ENCODE results near the gene CPNE2. TPM values are rescaled to one million over a fixed set of nuclear protein-coding genes. Genes with fewer than 3 reads are reported as not detected.

The CPNE2 gene
- total and polyA plus RNA-seq, 2 of the 8 experiments (the other 6 are each of a cell fraction or from before 2014, with no cell fraction given): 10.6 to 39.5 TPM

- Histone ChIP-seq H2AFZ (ENCODE audit: low read length) (no peak overlapping the region), H2BK15ac (ENCODE audit: low read length) (no peak overlapping the region), H2BK5ac (ENCODE audit: low read depth, low read length) (no peak overlapping the region), H4K20me1 (replicated peaks in 1 of 2; ENCODE audit: control insufficient read depth in 1 of 2, insufficient read depth in 2 of 2, low read length in 2 of 2) (no peaks in the 10 kb centered on the region), H3K9me3 (ENCODE audit: insufficient read depth in 2 of 2, low read depth in 1 of 2, low read length in 1 of 2) (no peaks in the 10 kb centered on the region), H3K14ac (ENCODE audit: insufficient read length) (no peak overlapping the region), H3K4ac (replicated peaks; ENCODE audit: insufficient read length, low read depth, low read length) (no peak overlapping the region), H4K5ac (ENCODE audit: insufficient read length, low read depth, low read length) (no peak overlapping the region), H3K18ac (ENCODE audit: extremely low read depth, low read length) (no peak overlapping the region), H3K27ac (ENCODE audit: low read depth, low read length) (no peak overlapping the region), H3K79me1 (ENCODE audit: low read depth, low read length) (no peaks in the 10 kb centered on the region), H3K56ac (replicated peaks; ENCODE audit: insufficient read length, low read depth, low read length) (no peak overlapping the region), H3K23ac (ENCODE audit: insufficient read length) (no peak overlapping the region), H2AK5ac (ENCODE audit: low read depth, low read length) (no peak overlapping the region), H4K8ac (ENCODE audit: extremely low read depth, insufficient read depth, low read length) (no peak overlapping the region), H2BK12ac (ENCODE audit: low read depth, low read length) (no peak overlapping the region), H3K4me1 (replicated peaks in 1 of 4; ENCODE audit: control insufficient read depth in 3 of 4, insufficient read depth in 4 of 4, low read length in 3 of 4) (no peaks in the 10 kb centered on the region), H3K79me2 (ENCODE audit: control insufficient read depth in 1 of 2, insufficient read depth in 2 of 2, low read length in 2 of 2) (no peaks in the 10 kb centered on the region), H3K9ac (replicated peaks in 1 of 4; ENCODE audit: extremely low read depth in 1 of 4, low read depth in 3 of 4, low read length in 3 of 4) (no peak overlapping the region), H3K23me2 (ENCODE audit: low read depth, low read length) (no peaks in the 10 kb centered on the region), H3K27me3 (replicated peaks in 1 of 4; ENCODE audit: control insufficient read depth in 3 of 4, extremely low read depth in 1 of 4, insufficient read depth in 3 of 4, low read length in 3 of 4) (no peaks in the 10 kb centered on the region), H4K91ac (replicated peaks; ENCODE audit: insufficient read length, low read length) (no peak overlapping the region), H3K4me2 (ENCODE audit: insufficient read depth in 1 of 2, low read depth in 2 of 2, low read length in 2 of 2) (no peak overlapping the region), H2BK20ac (ENCODE audit: low read length) (no peak overlapping the region), H2BK120ac (replicated peaks; ENCODE audit: low read depth, low read length) (no peak overlapping the region), H3K36me3 (ENCODE audit: control insufficient read depth in 2 of 4, insufficient read depth in 4 of 4, low read length in 3 of 4) (no peaks in the 10 kb centered on the region), H3K4me3 (ENCODE audit: extremely low read depth in 1 of 4, insufficient read depth in 2 of 4, low read depth in 3 of 4, low read length in 4 of 4) (no peak overlapping the region)
- CTCF ChIA-PET (ENCODE audit: partially characterized antibody): interaction anchor here (6.0 kb wide), 1 partner anchor 81 kb away, joined by 75 read pairs; no protein-coding TSS in a partner anchor
- POLR2A ChIA-PET (ENCODE audit: partially characterized antibody): no interaction called here
- no peak for DNase-seq (ENCODE audit: low read depth in 1 of 2, low spot score in 2 of 2)
- 74% methylated on average over 2 of the region's 2 CpGs; no CpG with 5 or more reads in 1 of the 2 experiments for WGBS, 2 experiments (ENCODE audit: extremely low coverage in 1 of 2, insufficient coverage in 1 of 2, insufficient read length in 1 of 2, insufficient replicate concordance in 2 of 2, low coverage in 1 of 2, low lambda C conversion rate in 2 of 2, missing lambda C conversion rate in 1 of 2)
- FAIRE-seq: no peak
- TF ChIP-seq NRF1 (IDR thresholded peaks at IDR 0.05; ENCODE audit: low read depth, low read length): no peak
- TF ChIP-seq SRF (IDR thresholded peaks at IDR 0.05; ENCODE audit: low read depth, low read length): no peak
- no peak for TF ChIP-seq PHF8 (conservative IDR thresholded peaks at IDR 0.05; ENCODE audit: low read depth, low read length)
- no peak for TF ChIP-seq POLR2AphosphoS5 (IDR thresholded peaks at IDR 0.05; ENCODE audit: low read depth, low read length)
- no peak for TF ChIP-seq SUZ12 (IDR thresholded peaks at IDR 0.05; ENCODE audit: low read length)
- TF ChIP-seq EZH2 (IDR thresholded peaks at IDR 0.05; ENCODE audit: low read depth, low read length, severe bottlenecking): no peak
- no peak for TF ChIP-seq HDAC6 (IDR thresholded peaks at IDR 0.05; ENCODE audit: low read depth, low read length)
Measured at GRCh38 chr16:57048095-57048494, 44.3 kb upstream of the CPNE2 start.
